Activated CD4-positive, alpha-beta T cell treated with anti-CD3 and anti-CD28 coated beads, Interleukin-2, amount 10 ng/mL, durations not matched to agents 7 days and 5 days (primary cell): ENCODE measurements around the gene SLC30A3. TPM values are rescaled to one million over a fixed set of nuclear protein-coding genes. Genes with fewer than 3 reads are reported as not detected.

Source experiments
- CTCF ChIA-PET: fragments of 350-600 bp; sonication (Branson Sonifier 250); formaldehyde crosslinking; loops from one replicate; lab custom pipeline; 2021; ENCODE audit warnings: antibody characterized with exemption; lab: Charles Lee
- POLR2A ChIA-PET: fragments of 350-600 bp; sonication (Branson Sonifier 250); formaldehyde crosslinking; loops from one replicate; lab custom pipeline; 2021; ENCODE audit warnings: antibody characterized with exemption; lab: Charles Lee
- DNase-seq: peaks from one replicate; pipeline ENCODE4 v3.0.0-alpha.2; 2020
- H3K27ac Mint-ChIP-seq: one replicate; pipeline ENCODE4 v1.8.0; 2021; ENCODE audit warnings: mild to moderate bottlenecking, moderate library complexity, mixed read lengths
- H3K27me3 Mint-ChIP-seq: one replicate; pipeline ENCODE4 v1.8.0; 2021; ENCODE audit warnings: mixed read lengths
- H3K36me3 Mint-ChIP-seq: one replicate; pipeline ENCODE4 v1.8.0; 2021; ENCODE audit warnings: low read depth, mixed read lengths
- H3K4me1 Mint-ChIP-seq: one replicate; pipeline ENCODE4 v1.8.0; 2021; ENCODE audit warnings: mixed read lengths
- H3K4me3 Mint-ChIP-seq: one replicate; pipeline ENCODE4 v1.8.0; 2021; ENCODE audit warnings: mild to moderate bottlenecking, moderate library complexity, mixed read lengths
- H3K9me3 Mint-ChIP-seq: one replicate; pipeline ENCODE4 v1.8.0; 2021; ENCODE audit warnings: mixed read lengths
- total RNA-seq, 2 experiments: library from RNA; stranded (reverse); gene quantifications; one replicate each; pipeline ENCODE4 v1.2.3, GENCODE V29; 2021

Gene SLC30A3, protein sequence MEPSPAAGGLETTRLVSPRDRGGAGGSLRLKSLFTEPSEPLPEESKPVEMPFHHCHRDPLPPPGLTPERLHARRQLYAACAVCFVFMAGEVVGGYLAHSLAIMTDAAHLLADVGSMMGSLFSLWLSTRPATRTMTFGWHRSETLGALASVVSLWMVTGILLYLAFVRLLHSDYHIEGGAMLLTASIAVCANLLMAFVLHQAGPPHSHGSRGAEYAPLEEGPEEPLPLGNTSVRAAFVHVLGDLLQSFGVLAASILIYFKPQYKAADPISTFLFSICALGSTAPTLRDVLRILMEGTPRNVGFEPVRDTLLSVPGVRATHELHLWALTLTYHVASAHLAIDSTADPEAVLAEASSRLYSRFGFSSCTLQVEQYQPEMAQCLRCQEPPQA
- under 1 TPM; 0.23 to 0.45 TPM for total RNA-seq

DNA sequence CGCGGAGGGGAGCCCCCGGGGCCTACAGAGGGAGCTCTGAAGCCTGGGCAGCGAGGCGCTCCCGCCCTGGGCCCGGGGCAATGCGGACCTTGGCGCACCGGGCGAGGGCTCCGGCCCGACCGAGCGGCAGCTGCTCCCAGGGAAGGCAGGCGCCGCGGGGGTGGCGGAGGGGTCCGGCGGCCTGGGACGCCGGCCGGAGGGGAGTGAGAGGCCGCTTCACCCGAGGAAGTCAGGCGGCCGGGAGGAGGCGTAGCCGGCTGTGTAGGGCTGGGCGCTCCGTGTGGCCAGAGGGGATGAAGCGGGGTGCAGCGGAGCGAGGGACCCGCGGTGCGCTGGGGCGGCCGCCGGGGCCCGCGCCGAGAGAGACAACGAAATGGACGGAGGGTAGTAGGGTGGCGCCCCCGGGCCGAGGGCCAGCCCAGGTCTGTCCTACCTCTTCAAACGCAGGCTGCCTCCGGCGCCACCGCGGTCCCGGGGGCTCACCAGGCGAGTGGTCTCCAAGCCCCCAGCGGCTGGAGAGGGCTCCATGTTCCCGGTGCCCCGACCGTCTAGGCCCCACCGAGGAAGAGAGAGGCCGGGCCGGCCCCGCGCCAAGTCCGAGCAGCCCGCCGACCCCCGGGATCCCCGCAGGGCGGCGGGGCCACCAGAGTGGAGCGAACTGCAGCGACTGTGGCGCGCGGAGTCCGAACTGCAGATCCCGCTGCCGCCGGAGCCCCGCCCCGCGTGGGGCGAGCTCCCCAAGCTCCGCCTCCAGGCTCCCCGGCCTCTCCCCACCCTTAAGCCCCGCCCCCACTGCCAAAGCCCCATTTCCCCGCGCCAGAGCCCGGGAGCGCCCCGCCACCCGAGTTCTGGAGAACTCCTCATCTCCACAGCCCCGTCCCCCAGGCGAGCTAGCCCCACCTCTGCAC, at the start of gene SLC30A3:
TSS of gene SLC30A3 (minus strand) at position 669 of the 908 bp plus-strand sequence. CDS start at position 528, 141 bp downstream.
- CTCF ChIA-PET: interaction anchor here (0.7 to 3.4 kb wide), 8 partner anchors 10 to 414 kb away, joined by 3 to 15 read pairs (median 4); partner anchors contain the start of gene TRIM54
- Mint-ChIP-seq H3K27ac (no peak within 1 kb of the TSS), H3K4me3 (peak within 1 kb of the TSS; percentile 66), H3K27me3 (peaks cover 48% of the 10 kb centered on the region), H3K9me3 (no peaks in the 10 kb centered on the region), H3K4me1 (peaks cover 27% of the 10 kb centered on the region), H3K36me3 (peaks cover 2% of the 10 kb centered on the region)
- POLR2A ChIA-PET: no interaction called here
- DNase-seq: peak; percentile 79

DNA sequence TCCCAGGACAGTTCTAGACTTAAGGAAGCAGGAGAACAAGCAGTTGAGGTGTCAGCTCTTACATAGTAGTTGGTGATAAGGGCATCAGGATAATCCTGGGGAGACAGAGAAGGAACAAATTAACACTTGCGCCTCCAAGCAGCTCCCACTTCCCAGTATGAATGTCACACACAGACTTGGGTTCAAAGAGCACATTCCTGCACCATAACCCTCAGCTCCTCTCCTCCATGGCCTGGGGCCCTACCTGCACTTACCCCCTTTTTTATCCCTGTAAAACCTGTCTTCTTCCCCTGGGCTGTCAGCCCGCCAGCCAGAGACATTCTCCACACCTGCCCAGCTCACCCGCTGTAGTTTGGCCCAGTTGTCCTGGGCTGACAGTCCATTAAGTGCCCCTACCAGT, 49.3 kb upstream of the SLC30A3 start:
- Mint-ChIP-seq H3K4me3 (no peak overlapping the region), H3K27me3 (peaks cover 4% of the 10 kb centered on the region), H3K27ac (no peak overlapping the region), H3K36me3 (peaks cover 19% of the 10 kb centered on the region), H3K4me1 (no peaks in the 10 kb centered on the region), H3K9me3 (no peaks in the 10 kb centered on the region)
- CTCF ChIA-PET: interaction anchor here (1.2 to 1.9 kb wide), 3 partner anchors 9 to 61 kb away, joined by 4 to 7 read pairs (median 5); no protein-coding TSS in a partner anchor
- POLR2A ChIA-PET: no interaction called here
- no peak for DNase-seq

DNA sequence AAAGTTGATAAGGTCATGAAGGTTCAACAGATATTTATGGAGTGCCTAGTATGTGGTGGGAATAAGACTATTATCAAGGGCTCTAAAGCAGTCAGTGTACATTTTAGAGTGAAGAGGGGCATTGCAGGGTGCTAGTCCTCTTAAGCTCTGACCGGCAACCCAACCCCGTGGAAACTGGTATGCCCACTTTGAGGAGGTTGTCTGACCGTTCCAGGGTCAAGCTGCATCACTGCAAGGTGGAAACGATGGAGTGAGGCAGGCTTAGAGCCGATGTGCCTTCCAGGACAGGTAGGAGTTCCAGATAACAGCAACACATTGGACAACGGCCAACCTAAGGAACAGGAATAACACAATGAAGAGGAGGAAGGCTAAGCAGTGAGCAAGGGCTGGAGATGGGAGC, 46.8 kb upstream of the SLC30A3 start:
- H3K9me3 Mint-ChIP-seq: no peaks in the 10 kb centered on the region
- peaks cover 19% of the 10 kb centered on the region for H3K36me3 Mint-ChIP-seq
- peaks cover 20% of the 10 kb centered on the region for H3K27me3 Mint-ChIP-seq
- peaks cover 4% of the 10 kb centered on the region for H3K4me1 Mint-ChIP-seq
- POLR2A ChIA-PET: no interaction called here
- CTCF ChIA-PET: interaction anchor here (1.2 to 1.6 kb wide), 2 partner anchors 14 to 179 kb away, joined by 3 read pairs; no protein-coding TSS in a partner anchor
- DNase-seq: no peak
- no peak overlapping the region for H3K4me3 Mint-ChIP-seq
- H3K27ac Mint-ChIP-seq: no peak overlapping the region

DNA sequence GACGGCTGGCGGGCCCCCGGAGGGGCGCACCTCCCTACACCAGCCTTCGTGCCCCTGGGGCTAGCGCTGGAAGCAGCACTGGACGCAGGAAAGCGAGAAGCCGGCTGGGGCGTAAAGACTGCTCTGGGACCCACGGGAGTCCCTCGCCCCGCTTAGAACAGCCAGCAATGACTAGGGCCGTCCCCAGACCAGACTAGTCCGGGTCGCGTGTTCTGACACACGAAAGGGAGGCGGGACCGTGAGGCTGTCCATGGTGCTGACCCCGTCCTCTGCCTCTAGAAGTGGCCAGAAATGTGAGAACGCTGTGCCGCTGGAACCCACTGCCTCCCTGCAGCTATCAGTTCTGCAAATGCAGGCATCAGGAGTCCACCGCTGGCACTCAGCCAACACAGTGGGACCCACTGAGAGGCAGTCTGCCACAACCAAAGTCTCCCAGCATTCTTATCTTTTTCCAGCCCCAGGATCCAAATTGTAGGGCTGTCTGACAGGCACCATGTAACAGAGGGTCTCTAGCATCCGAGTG, 45.6 kb upstream of the SLC30A3 start, which contains the start of gene UCN:
TSS of gene UCN (minus strand) at position 87 of the 523 bp plus-strand sequence. CDS start 550 bp downstream, outside the sequence.
- H3K9me3 Mint-ChIP-seq: no peaks in the 10 kb centered on the region
- CTCF ChIA-PET: interaction anchor here (1.0 kb wide), 1 partner anchor 14 kb away, joined by 3 read pairs; the partner anchor contains the start of gene MPV17
- peaks cover 24% of the 10 kb centered on the region for H3K27me3 Mint-ChIP-seq
- POLR2A ChIA-PET: no interaction called here
- no peak for DNase-seq
- peaks cover 4% of the 10 kb centered on the region for H3K4me1 Mint-ChIP-seq
- H3K4me3 Mint-ChIP-seq: no peak within 1 kb of the TSS
- H3K27ac Mint-ChIP-seq: no peak within 1 kb of the TSS
- H3K36me3 Mint-ChIP-seq: peaks cover 19% of the 10 kb centered on the region

DNA sequence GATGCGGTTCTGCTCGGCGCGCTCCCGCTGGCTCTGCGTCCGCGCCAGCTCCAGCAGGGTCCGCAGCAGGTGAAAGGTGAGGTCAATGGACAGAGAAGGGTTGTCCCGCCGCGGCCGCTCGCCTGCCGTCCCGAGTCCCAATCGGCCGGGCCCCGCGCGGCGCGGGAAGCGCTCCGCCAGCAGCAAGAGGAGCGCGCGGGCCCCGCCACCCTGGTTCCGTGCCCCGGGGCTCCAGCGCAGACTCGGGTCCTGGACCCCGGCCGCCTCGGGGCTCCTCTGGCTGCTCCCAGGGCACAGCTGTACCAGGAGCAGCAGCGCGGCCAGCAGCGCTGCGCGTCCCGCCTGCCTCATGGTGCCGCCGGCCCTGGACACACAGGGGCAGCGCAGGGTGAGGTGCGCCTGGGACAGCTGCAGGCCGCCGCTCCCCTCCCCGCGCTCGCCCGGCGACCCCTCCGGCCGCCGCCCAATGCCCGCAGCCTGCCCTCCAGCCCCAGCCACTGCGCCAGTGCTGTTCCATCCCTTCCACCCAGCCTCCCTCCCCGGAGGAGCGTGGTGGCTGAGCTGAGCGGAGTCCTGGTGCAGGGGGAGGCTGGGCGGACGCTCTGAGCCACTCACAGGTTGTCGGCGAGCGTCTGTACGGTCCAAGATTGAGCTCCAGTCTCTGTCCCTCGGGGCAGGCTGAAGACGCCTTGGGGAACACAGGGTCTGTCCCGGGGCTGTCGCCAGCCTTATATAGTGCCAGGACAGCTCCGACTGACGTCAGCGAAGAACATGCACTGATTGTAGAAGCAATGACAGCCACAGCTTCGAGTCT, 44.9 kb upstream of the SLC30A3 start:
- no peak overlapping the region for H3K4me3 Mint-ChIP-seq
- POLR2A ChIA-PET: no interaction called here
- CTCF ChIA-PET: interaction anchor here (1.0 kb wide), 2 partner anchors 15 to 209 kb away, joined by 3 read pairs; partner anchors contain the start of gene MPV17
- no peak overlapping the region for H3K27ac Mint-ChIP-seq
- no peak for DNase-seq
- peaks cover 24% of the 10 kb centered on the region for H3K27me3 Mint-ChIP-seq
- no peaks in the 10 kb centered on the region for H3K9me3 Mint-ChIP-seq
- peaks cover 19% of the 10 kb centered on the region for H3K36me3 Mint-ChIP-seq
- peaks cover 9% of the 10 kb centered on the region for H3K4me1 Mint-ChIP-seq

DNA sequence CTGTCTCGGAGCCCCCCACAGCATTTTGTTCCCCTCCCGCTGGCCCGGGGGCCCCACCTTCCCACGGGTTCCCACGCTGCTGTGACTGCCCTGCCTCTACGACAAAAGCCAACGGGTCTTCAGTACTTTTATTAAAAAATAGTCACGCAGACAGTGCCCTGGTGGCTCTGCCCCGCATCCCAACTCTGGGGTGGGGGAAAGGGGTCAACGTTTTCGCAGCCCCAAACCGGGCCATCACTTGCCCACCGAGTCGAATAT, 44.4 kb upstream of the SLC30A3 start:
- Mint-ChIP-seq H3K4me3 (no peak overlapping the region), H3K27ac (no peak overlapping the region), H3K27me3 (peaks cover 24% of the 10 kb centered on the region), H3K36me3 (peaks cover 14% of the 10 kb centered on the region), H3K4me1 (peaks cover 10% of the 10 kb centered on the region), H3K9me3 (no peaks in the 10 kb centered on the region)
- no peak for DNase-seq
- ChIA-PET CTCF (interaction anchor here (1.0 kb wide), 1 partner anchor 208 kb away, joined by 3 read pairs; no protein-coding TSS in a partner anchor), POLR2A (no interaction called here)

DNA sequence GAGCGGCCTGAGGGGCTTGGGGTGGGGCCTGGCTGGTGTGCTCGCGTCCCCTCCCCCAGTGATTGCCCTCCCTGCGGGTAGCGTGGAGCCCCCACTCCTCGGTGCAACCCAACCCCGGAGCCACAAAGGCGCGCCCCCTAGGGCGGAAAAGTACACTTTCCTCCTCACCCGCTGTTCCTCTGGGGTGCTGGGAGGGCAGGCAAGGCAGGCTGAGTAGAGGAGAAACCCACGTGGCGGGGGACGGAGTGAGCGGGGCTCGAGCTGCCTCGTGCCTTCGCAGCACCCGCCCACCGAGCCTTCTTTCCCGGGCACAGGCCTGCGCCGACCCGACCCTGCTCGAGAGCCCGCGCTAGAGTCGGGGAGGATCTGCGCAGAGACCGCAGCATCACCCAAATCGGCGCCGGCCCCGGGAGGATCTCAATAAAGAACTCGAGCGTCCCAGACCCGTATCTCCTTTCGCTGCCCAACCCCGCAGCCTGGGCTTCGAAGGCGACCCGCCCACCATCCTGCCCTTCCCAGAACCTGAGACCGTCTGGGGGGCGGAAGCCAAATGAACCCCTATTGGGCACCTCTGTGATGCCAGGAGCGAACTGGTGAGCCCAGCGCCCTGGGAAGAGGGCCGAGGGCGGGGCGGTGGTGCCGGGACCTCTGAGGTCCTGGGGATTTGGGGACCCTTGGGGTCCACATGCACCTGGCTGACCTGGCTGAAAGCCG, 43.9 kb upstream of the SLC30A3 start:
- peaks cover 10% of the 10 kb centered on the region for H3K4me1 Mint-ChIP-seq
- no peak overlapping the region for H3K27ac Mint-ChIP-seq
- DNase-seq: peak; percentile 24
- H3K36me3 Mint-ChIP-seq: peaks cover 14% of the 10 kb centered on the region
- H3K4me3 Mint-ChIP-seq: no peak overlapping the region
- POLR2A ChIA-PET: no interaction called here
- no peaks in the 10 kb centered on the region for H3K9me3 Mint-ChIP-seq
- CTCF ChIA-PET: interaction anchor here (1.0 kb wide), 1 partner anchor 208 kb away, joined by 3 read pairs; no protein-coding TSS in a partner anchor
- peaks cover 24% of the 10 kb centered on the region for H3K27me3 Mint-ChIP-seq

DNA sequence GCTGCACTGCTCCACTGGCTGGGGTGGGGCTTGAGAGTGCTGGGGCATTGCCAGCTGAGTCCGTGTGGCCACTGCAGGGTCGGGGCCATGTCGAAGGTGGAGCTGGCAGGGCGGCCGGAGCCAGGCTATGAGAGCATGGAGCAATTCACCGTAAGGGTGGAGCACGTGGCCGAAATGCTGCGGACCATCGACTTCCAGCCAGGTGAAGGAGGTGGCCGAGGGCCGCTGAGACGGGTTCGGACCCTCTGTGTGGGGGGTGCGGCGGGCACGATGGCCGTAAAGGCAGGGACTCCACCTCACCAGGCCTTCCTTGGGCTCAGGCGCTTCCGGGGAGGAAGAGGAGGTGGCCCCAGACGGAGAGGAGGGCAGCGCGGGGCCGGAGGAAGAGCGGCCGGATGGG, 43.3 kb upstream of the SLC30A3 start:
- CTCF ChIA-PET: no interaction called here
- H3K27ac Mint-ChIP-seq: no peak overlapping the region

DNA sequence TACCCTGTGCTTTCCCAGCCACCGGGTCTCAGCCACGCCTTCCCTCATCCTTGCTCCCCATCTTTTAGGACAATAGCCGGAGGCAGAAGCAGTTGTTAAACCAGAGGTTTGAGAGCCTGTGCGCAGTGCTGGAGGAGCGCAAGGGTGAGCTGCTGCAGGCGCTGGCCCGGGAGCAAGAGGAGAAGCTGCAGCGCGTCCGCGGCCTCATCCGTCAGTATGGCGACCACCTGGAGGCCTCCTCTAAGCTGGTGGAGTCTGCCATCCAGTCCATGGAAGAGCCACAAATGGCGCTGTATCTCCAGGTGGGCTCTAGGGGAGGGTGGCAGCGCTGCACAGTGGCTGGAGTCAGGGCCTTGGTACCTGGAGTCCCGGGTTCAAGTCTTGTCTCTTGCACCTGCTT, 42.7 kb upstream of the SLC30A3 start:
- H3K27me3 Mint-ChIP-seq: peaks cover 24% of the 10 kb centered on the region
- POLR2A ChIA-PET: no interaction called here
- DNase-seq: no peak

More for the DNA sequence above, 43.3 kb upstream of the SLC30A3 start:
- DNase-seq: no peak
- H3K4me3 Mint-ChIP-seq: no peak overlapping the region
- H3K36me3 Mint-ChIP-seq: peaks cover 8% of the 10 kb centered on the region
- POLR2A ChIA-PET: no interaction called here
- H3K27me3 Mint-ChIP-seq: peaks cover 24% of the 10 kb centered on the region
- no peaks in the 10 kb centered on the region for H3K9me3 Mint-ChIP-seq
- H3K4me1 Mint-ChIP-seq: peaks cover 10% of the 10 kb centered on the region

DNA sequence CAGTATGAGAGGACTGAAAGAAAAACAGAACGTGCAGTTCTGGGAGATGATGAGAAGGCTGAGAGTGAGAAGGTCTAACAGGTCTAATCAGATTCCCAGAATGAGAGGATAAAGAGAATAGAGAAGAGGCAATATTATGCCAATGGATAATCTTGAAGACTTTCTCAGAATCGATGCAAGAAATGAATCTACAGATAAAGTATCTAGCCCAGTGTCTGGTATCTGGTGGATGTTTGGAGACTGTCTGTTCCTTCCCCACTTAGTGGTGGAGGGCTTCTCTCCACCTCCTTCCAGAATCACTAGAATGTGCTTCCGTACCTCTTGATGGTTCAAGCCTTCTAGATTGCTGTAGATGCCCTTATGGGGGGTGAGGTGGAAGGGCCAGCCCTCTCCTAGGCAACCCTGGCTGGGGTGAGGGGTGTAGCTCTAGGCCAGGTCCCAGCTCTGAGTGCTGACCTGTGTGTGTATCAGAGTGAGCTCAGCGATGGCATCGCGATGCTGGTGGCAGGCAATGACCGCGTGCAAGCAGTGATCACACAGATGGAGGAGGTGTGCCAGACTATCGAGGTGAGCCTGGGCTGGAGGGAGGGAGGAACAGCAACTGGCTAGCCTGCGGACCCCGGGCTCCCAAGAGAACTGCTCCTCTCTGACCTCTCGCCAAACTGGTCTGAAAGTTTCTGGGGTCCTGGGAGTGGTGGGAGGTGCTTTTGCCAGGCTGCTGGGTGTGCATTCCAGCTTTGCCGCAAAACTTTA, 41.8 kb upstream of the SLC30A3 start:
- H3K27ac Mint-ChIP-seq: no peak overlapping the region

More for the DNA sequence above, 42.7 kb upstream of the SLC30A3 start:
- H3K4me1 Mint-ChIP-seq: peaks cover 10% of the 10 kb centered on the region
- CTCF ChIA-PET: interaction anchor here (0.6 to 1.6 kb wide), 2 partner anchors 21 to 54 kb away, joined by 3 read pairs; no protein-coding TSS in a partner anchor
- H3K36me3 Mint-ChIP-seq: peaks cover 8% of the 10 kb centered on the region
- no peak overlapping the region for H3K4me3 Mint-ChIP-seq
- H3K9me3 Mint-ChIP-seq: no peaks in the 10 kb centered on the region
- no peak overlapping the region for H3K27ac Mint-ChIP-seq

More for the DNA sequence above, 41.8 kb upstream of the SLC30A3 start:
- ChIA-PET CTCF (interaction anchor here (0.6 to 2.9 kb wide), 5 partner anchors 9 to 207 kb away, joined by 3 to 13 read pairs (median 4); no protein-coding TSS in a partner anchor), POLR2A (no interaction called here)
- no peaks in the 10 kb centered on the region for H3K9me3 Mint-ChIP-seq
- peaks cover 6% of the 10 kb centered on the region for H3K36me3 Mint-ChIP-seq
- peaks cover 24% of the 10 kb centered on the region for H3K27me3 Mint-ChIP-seq
- no peak for DNase-seq
- no peak overlapping the region for H3K4me3 Mint-ChIP-seq
- peaks cover 10% of the 10 kb centered on the region for H3K4me1 Mint-ChIP-seq
